Endometrium (tissue), 2 donors: ENCODE results near the gene RASGRF2.

Experiments
- FAIRE-seq: peaks from 2 replicates; lab custom pipeline; 2012; peaks lifted over from hg19 to GRCh38; lab: Jason Lieb, UNC
- donor health status: control.
- donor health status: control.

The RASGRF2 gene

DNA sequence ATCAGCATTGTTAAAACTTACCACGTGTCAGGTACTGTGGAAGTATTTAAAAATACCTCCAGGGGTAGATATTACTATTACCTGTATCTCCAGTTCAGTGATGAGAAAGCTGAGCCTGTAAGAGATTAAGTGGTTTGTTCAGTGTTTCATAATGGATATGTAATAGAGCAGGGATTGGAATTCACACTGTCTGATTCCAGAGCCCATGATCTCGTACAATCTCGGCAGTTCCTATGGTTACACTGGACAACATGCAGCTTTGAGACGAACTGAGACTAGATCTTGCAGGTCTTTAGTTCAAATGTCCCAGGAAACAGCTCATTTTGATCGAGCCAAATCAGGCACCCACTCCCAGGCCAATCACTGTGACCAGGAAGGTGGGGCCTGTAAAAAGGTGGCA lies 8.8 kb upstream of the RASGRF2 start:
- no peak for FAIRE-seq

DNA sequence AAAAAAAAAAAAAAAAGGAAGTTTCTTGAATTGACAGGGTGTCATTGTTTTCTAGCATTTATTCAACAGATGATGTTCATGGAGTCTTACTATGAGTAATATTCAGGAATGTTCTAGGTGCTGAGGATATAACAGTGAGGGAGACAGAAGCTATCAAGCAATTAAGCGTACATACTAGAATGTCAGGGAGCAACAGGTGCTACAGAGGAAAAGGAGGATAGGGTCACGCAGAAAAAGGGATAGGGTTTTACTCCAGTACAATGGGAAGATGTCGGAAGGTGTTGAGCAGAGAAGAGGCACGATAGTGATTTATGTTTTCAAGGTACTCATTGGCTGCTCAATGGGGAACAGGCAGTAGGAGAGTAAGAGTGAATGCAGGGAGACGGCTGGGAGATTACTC lies 6.6 kb upstream of the RASGRF2 start:
- no peak for FAIRE-seq

DNA sequence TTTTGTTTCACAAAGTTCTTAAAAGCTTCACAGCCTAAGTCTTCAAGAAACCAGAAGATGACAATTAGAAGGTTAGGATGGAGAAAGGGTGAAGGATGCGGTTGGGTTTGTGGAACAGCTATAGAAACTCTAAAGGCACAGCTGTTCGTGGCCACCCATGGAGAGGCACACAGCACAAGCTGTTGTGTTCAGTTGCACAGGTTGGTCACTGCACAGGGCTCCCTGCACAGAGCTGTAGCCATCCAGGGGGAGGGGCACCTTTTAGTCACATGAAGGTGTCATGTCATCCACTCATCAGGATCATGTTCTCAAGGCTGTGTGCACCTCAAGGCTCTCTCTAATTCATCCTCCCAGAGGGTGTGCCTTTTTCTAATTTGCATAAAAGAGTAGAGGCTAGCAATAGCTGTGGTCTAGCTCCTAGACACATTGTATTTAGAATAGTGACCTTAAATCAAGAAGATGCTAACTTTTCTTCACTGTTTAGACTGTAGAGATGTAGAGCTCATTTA lies 5.0 kb upstream of the RASGRF2 start:
- no peak for FAIRE-seq

DNA sequence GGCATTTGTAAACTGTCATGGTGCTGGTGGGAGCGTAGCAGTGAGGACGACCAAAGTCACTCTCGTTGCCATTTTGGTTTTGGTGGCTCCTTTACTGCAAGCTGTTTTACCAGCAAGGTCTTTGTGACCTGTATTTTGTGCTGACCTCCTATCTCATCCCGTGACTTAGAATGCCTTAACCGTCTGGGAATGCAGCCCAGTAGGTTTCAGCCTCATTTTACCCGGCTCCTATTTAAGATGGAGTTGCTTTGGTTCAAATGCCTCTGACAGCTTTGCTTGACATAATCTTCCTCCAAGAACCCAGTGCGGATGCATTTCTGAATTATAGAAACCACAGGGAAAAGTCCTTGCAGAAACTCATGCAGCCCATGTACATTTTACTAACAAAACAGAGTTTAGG lies 3.9 kb upstream of the RASGRF2 start:
- no peak for FAIRE-seq

DNA sequence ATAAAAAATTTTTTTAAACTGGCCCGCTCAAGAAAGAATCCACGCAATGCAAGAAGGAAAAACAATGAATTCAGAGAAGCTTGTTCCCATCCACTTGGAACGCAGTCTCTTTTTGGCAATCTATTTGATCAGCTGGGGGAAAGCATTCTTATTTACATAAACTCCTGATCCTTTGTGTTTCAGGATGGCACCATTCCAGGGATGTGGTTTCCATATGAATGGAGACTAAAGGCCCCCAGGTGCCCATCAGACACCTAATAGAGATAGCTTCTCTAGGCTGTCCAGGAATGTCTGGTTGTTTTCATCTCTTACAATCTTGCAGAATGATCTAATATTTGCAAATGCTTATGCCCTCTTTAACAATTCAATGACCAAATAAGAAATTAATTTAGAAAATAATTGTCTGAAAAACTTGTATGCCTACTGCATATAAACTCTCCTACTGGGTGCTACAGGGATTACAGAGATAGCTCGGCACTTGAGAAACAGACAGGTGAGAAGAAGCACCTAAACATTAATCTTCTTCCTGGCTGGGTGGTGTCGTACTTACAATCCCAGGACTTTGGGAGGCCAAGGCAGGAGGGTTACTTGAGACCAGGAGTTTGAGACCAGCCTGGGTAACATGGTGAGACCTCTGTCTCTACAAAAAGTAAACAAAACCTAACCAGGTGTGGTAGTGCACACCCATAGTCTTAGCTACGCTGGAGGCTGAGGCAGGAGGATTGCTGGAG lies 3.0 kb upstream of the RASGRF2 start:
- FAIRE-seq: no peak

DNA sequence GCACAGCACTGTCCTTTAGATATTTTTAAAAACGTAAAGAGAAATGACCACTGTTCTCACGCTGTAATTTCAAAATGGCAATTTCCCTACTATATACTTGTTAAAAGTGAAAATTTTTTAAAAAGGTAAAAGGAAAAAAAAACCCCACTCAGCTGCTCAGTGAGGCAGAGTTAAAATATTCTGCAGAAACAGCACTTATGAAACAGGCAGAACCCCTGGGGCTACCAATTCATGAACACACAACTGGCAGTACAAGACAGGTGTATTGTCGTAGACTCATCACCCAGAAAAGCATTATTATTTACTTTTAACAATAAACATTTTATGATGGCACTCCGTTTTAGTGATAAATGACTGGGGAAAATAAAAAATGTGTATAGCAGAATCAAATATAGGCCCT lies 1.5 kb upstream of the RASGRF2 start:
- no peak for FAIRE-seq

DNA sequence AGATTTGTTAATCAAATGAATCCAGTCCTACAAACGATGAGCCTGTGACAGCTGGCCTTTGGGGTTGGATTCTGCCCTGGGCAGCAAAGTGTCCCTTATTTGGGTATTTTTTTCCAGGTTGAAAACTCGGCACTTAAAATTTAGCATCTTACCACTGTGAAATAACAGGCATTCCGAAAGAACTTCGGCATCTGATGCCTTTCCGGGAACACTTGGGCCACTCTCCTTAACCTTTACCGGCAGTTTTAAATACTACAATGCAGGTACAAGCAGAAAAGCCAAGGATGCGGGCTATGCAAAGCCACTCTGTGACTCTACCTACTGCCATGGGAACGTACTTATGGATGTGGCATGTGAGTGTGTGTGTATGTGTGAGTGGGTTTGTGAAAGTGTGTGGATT lies 1.0 kb upstream of the RASGRF2 start:
- FAIRE-seq: no peak

DNA sequence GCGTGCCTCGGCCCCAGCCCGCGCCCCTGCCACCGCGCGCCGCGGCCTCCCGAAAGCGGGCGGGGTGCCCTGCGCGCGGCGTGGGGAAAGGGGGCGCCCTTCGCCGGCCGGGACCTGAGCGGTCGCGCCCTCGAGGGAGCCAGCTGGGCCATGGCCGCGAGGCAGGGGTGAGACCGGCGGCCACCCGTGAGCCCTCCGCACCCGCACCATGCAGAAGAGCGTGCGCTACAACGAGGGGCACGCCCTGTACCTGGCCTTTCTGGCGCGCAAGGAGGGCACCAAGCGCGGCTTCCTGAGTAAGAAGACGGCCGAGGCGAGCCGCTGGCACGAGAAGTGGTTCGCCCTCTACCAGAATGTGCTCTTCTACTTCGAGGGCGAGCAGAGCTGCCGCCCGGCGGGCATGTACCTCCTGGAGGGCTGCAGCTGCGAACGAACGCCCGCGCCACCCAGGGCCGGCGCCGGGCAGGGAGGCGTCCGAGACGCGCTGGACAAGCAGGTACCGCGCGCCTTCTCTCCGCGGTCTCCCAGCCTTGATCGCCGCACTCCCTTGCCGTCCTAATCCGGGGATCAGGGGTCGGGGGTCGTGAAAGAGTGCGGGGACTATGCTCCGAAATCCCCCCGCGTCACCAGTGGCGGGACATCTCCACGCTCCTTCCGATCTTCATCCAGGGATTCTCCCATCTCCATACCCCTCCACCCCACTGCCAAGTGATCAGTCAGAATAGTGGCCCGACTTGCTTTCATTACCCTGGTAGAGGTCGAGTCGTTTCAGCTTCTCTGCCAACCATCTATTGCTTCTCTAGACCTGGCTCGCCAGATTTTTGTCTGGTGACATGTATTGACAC lies 590 bp downstream of the RASGRF2 start:
- FAIRE-seq: no peak

DNA sequence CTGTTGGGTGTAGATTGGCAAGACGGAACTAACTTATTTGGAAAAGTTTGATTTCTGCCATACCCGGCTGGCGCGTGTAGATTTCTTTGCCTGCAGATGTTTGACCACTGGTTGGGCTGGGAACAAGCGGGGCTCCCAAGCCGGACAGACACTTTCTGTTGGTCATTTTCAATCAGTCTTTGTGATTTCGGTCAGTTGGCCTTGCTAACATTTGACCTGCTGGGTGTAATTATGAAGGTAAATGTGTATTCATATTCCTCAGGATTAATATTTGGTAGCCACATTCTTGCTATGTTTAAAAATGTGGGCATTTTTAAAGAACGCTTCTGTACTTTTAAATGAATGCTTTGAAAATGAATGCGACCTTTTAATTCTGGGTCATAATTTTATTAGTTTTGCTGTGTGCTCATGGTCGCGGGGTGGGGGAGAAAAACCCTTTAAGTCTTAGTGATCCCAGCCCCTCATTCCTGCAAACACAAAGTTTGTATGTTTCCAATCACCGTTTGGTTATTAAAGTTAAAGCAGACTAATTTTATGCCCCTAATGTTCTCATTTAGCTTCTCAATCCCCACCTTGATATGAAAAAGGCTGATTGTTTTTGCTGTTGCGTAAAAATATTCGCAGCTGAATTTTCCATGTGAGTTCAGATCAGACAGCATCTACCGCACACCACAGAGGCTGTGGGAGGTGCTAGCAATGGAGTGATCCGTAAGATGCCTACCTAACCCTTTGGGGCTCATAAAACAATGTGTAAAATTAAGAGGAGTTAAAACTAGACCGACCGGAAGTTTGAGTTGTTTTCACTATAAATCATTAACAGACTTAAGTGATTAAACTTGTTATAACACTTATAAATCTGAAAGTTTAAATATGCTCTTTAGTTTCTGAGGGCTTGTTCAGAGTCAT lies 1.5 kb downstream of the RASGRF2 start:
- FAIRE-seq: peak; percentile 68

DNA sequence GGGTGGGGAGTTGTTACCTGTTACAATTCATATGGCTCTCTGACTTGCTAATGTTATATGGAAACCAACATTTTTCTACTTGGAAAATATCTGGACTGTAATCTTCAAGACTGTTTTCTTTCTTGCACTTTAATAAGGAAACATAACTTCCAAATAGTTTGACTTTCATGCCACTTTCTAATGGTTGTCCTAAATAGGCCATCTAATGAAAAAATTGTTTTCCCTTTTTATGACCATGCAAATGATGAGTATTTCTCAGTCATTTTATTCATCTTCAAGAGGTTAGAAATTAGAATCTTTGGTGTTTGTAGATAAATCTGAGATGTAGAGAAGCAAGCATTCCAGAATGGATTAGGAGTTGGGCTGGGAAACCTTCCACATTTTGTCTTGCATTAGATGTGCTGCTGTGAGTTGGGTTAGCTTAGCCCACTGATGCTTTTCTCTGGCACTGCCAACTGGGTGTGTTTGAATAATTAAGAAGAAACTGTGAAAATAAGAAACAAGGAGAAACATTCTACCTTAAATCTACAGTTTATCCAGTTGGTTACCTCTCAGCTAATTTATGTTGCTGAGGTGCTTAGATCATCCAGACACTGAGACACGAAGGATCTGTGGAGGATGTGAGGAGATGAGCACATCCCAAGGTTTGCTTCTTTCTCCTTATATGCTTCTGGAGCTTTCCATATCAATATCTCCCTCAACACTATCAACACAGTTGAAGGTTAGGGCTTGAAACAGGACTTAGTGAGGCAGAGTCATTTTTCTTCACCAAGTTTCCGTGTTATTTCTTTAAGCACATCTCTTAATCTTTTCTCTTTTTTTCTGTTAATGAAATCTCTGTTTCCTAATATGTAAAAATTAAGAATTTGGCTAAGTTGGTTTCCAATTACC lies 2.7 kb downstream of the RASGRF2 start:
- FAIRE-seq: no peak

DNA sequence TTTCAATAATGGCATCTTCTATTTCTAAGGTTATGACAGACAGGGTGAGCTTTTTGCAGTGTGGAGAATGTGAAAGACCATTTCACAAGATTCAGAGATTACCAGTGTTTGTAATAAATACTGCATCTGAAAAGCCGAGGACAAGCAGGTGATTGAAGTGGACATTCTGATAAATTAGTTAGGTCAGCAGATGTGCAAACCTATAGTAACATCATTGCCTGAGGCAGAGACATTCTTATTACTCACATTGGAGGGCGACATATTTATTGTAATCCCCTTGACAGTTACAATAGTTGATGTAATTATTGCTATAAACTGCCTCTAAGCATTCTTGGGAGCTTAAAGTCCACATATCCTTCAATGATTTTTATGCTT lies 3.3 kb downstream of the RASGRF2 start:
- no peak for FAIRE-seq

DNA sequence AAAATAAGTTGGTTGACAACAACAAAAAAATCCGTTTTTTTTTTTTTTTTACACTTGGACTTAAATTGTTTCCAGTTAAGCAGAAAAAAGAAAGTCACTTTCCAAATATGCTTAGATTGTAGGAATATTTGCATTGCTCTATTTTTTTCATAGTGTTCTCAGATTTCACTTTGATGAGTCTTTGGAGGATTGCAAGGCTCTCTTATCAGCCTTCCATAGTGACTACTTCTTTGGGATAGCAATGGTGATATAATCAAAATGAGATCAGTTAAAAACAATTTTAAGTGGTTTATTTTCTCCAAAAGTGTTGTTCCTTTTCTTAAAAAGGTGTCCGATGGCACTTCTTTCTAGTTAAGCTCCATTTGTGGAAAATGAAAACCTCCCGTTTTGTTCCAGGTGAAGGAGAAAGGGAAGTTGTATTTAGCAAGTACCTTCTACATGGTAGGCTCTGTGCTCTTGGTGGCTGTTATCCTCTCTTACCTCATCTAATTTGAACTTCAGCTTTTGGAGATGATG lies 3.9 kb downstream of the RASGRF2 start:
- no peak for FAIRE-seq

DNA sequence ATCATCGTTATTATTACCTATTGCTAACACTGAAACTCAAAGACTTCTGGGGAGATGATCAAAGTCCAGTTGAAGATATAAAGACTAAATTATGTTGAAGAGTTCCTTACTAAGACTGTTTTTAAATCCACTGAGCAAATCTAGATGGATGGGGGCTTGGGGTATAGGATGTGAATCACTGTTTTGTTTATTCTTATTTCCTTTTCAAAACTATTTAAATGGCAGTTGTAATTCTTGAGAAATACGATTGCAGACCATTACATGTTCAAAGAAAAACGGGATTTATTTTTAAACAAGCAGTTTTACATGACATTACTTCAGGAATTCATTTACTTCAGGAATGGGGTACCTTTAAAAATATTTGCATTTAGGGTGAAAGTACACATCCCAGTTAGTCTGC lies 4.3 kb downstream of the RASGRF2 start:
- FAIRE-seq: no peak

DNA sequence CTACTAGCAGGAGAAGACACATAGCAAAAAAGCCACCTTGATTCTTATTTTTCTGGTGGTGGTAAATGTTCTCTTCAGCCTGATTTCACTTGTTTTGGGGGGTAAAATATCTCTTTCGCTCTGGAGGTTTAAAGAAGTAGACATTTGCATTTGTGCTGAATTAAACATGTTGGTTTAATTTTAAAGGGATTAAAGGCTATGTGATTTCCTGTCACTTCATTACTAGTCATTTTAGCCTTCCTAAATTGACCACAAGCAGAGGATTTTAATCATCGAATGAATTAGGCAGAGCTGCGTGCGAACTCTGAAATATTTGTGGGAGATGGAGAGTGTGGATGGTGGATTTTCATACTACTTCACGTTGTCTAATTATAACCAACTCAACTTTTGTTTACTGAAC lies 4.8 kb downstream of the RASGRF2 start:
- FAIRE-seq: no peak

DNA sequence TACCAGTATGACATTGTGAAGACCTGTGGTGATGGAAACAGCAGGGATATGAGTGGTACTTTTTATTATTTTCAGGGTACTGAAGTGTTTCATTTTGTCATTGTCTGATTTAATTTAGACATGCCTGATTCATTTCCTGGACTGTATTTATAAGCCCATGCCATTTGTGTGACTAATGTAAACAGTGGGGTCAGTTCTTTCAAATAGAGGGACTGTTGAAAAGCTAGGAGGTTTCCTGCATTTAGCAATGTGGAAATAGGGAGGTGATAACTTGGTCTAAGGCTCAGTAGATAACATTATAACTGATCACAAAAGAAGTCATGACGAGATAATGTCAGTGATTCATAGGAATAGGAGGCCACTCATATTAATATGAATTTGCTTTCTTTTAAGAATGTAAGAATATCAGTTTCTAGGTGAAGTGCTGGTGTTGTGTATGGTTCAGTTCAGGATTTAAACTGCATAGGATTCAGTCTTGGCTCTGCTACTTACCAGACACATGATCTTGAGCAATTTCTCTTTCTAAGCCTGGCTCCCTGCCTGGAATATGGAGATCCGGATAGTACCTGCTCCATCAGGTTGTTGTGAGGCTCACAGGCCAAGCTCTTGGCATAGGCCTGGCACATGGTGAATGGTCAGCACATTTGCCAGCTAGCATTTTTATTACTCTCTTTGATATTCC lies 7.5 kb downstream of the RASGRF2 start:
- no peak for FAIRE-seq

DNA sequence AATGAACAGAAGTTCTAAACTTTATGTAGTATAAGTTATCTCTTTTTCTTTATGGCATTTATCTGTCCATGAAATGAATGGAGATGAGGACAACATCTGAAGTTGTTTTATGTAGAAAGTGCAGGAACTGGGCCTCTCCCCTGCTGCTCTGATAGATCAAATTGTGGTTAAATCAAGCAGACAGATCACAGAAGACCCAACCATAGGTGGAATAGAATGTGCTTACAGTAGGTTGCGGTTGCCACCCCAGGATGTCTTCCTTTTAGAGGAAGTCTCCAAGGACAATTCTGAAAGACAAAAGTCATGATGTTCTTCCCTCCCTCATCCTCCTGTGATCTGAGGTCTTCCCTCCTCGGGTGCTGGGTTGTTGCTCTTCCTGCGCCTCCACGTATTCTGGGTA lies 12.9 kb downstream of the RASGRF2 start:
- no peak for FAIRE-seq

DNA sequence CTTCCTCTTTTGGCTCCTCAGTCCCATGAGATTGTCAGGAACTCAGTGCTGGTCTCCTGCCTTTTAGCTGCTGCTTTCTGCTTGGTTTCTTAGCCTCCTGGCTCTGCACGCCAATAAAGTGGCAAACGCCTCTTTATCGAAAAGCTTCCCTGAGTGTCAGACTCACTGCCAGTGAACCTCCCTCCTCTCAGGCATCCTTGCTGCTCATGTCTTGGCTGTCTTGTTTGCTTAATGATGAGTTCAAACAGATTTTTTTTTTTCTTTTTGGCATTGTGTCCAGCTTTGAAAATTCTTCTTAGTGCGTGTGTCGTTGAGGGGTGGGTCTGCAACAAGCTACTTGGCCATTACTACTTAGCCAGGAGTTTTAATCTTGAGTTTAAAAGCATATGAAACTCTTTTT lies 14.9 kb downstream of the RASGRF2 start:
- no peak for FAIRE-seq

DNA sequence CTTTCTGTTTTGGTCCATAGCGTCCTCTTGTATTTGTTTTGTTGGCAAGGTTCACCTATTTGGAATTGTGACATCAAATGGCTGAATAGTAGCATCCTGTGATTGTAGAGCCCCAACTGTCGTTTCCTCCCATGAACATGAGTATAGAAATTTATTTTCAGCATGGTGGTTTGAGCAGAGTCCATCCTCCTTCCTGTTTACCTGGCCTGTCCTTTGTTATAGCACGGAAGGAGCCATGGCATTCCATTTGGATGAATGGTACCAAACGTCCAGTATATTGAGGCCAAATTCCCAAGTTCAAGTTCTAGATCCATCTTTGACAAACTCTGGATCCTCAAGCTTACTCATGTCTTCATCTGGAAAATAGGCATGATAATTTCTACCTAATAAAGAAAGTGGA lies 16.8 kb downstream of the RASGRF2 start:
- no peak for FAIRE-seq

DNA sequence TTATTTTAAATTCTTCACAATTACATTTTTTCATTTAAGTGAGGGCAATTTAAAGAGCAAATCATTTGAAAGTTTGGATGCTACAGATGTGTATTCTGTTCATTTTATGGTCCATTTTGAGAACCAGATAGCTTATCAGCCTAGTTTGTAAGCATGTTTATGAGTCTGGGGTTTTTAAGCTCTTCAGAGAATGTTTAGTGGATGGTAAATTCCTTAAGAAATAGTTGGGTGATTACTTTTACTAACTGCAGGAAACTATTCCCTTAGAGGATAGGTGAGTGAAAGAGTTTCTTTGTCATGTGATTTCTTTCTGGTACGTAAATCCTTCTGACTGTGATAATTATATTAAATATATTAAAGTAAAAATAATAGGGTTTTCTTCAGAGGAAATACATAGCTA lies 17.6 kb downstream of the RASGRF2 start:
- FAIRE-seq: no peak

DNA sequence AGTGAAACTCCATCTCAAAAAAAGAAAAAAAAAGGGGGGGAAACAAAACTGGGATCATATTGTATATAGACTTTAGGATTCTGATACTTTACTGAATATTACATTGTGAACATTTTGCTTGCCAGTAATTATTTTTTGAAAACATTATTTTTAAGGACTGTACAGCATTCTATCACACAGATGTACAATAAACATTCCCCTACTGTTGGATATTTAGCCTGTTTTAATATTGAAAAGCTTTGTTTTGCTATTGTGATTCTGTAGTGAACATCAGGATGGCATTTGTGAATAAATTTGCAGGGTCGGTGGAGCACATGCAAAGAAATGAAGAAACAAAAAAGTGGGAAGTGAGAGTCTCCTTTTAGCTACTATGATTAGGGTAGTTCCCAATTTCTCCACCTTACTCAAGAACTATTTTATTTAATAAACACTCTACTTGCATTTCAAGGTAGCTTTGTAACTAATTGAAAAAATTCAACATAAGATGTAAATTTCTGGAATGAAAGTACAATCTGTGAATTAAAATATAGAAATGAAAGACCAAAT lies 18.7 kb downstream of the RASGRF2 start:
- no peak for FAIRE-seq
